ENCODE measurements around the gene PRIMPOL. TPM values are rescaled to one million over a fixed set of nuclear protein-coding genes. Genes with fewer than 3 reads are reported as not detected.

Gene PRIMPOL
- total RNA-seq, 1 experiment from 2014 or later: 7.9 TPM

DNA sequence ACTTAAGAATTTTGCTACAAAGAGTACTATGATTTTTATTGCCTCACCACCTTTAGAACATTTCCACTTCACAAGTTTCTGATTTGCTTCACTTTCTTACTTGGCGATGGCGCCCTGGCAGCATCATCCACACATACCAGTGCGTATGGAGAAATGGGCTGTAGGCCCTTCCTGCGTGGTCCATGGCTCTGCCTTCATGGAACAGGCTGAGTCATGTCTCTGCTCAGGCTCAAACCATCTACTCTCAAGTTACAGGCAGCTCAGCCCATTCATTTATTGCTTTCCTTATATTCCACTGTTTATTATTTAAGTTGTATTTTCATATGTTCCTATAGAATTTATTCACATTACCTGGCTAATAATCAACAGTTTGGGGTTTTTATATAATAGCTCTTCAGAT, 21.4 kb upstream of the PRIMPOL start:
- no peak overlapping the region for H3K4me3 Mint-ChIP-seq (ENCODE audit: unreplicated experiment)
- Histone ChIP-seq H3K27me3 (replicated peaks; ENCODE audit: control insufficient read depth, insufficient read depth, low read length) (no peaks in the 10 kb centered on the region), H3K36me3 (ENCODE audit: control insufficient read depth, insufficient read depth, low read length) (no peaks in the 10 kb centered on the region), H3K9me3 (peaks cover 17% of the 10 kb centered on the region), H3K4me3 (ENCODE audit: low read depth, low read length) (no peak overlapping the region), H3K4me1 (peaks cover 27% of the 10 kb centered on the region)
- intact Hi-C loops (cut with micrococcal nuclease; ENCODE audit: unreplicated experiment): no loop called here
- no TSS peak for BruUV-seq (replicated peaks)
- ChIA-PET CTCF (no interaction called here), POLR2A (no interaction called here)
- peaks cover 7% of the 10 kb centered on the region for H3K4me1 Mint-ChIP-seq (ENCODE audit: low read depth, unreplicated experiment)
- no peaks in the 10 kb centered on the region for H3K27me3 Mint-ChIP-seq (ENCODE audit: insufficient read depth, unreplicated experiment)
- no peak for DNase-seq
- H3K36me3 Mint-ChIP-seq (ENCODE audit: insufficient read depth, unreplicated experiment): peaks cover 52% of the 10 kb centered on the region
- H3K27ac Mint-ChIP-seq (ENCODE audit: unreplicated experiment): no peak overlapping the region
- peaks cover 18% of the 10 kb centered on the region for H3K9me3 Mint-ChIP-seq (ENCODE audit: unreplicated experiment)
- TF ChIP-seq, protein P1, sequence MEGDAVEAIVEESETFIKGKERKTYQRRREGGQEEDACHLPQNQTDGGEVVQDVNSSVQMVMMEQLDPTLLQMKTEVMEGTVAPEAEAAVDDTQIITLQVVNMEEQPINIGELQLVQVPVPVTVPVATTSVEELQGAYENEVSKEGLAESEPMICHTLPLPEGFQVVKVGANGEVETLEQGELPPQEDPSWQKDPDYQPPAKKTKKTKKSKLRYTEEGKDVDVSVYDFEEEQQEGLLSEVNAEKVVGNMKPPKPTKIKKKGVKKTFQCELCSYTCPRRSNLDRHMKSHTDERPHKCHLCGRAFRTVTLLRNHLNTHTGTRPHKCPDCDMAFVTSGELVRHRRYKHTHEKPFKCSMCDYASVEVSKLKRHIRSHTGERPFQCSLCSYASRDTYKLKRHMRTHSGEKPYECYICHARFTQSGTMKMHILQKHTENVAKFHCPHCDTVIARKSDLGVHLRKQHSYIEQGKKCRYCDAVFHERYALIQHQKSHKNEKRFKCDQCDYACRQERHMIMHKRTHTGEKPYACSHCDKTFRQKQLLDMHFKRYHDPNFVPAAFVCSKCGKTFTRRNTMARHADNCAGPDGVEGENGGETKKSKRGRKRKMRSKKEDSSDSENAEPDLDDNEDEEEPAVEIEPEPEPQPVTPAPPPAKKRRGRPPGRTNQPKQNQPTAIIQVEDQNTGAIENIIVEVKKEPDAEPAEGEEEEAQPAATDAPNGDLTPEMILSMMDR (IDR thresholded peaks at IDR 0.05; ENCODE audit: insufficient read depth in 1 of 2, low read depth in 1 of 2, low read length in 1 of 2, severe bottlenecking in 1 of 2, unreplicated experiment in 1 of 2): no peak

DNA sequence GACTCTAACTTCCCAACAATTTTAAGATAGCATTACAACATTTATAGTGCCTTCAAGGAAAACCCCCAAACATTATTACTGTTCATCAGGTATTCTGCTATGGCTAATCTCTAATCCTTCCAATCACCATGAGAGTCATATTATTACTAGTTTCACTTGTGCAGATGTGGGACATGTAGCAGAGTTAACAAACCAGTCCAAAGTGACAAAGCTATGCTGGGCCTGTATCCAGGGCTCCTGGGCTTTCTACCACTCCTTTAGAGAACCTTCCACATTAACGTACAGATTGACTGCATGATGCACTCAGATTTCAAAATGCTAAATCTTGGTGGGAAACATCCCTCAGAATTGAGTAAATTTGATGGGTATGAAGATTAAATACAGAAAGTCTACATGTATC, 16.7 kb upstream of the PRIMPOL start:
- H3K27ac Mint-ChIP-seq (ENCODE audit: unreplicated experiment): no peak overlapping the region
- H3K4me1 Mint-ChIP-seq (ENCODE audit: low read depth, unreplicated experiment): no peaks in the 10 kb centered on the region
- ChIA-PET CTCF (no interaction called here), POLR2A (no interaction called here)
- no peaks in the 10 kb centered on the region for H3K36me3 ChIP-seq (ENCODE audit: control insufficient read depth, insufficient read depth, low read length)
- intact Hi-C loops (cut with micrococcal nuclease; ENCODE audit: unreplicated experiment): no loop called here
- H3K9me3 Mint-ChIP-seq (ENCODE audit: unreplicated experiment): no peaks in the 10 kb centered on the region
- DNase-seq: no peak
- no peaks in the 10 kb centered on the region for H3K9me3 ChIP-seq
- H3K4me3 ChIP-seq (ENCODE audit: low read depth, low read length): no peak overlapping the region
- no peaks in the 10 kb centered on the region for H3K27me3 ChIP-seq (replicated peaks; ENCODE audit: control insufficient read depth, insufficient read depth, low read length)
- TF ChIP-seq, protein P1 (IDR thresholded peaks at IDR 0.05; ENCODE audit: insufficient read depth in 1 of 2, low read depth in 1 of 2, low read length in 1 of 2, severe bottlenecking in 1 of 2, unreplicated experiment in 1 of 2): no peak
- H3K36me3 Mint-ChIP-seq (ENCODE audit: insufficient read depth, unreplicated experiment): peaks cover 55% of the 10 kb centered on the region
- 0 out of 2 replicates have a peak, but pooled peaks cover 5% of the 10 kb centered on the region for H3K4me1 ChIP-seq
- no TSS peak for BruUV-seq (replicated peaks)
- H3K4me3 Mint-ChIP-seq (ENCODE audit: unreplicated experiment): no peak overlapping the region
- no peaks in the 10 kb centered on the region for H3K27me3 Mint-ChIP-seq (ENCODE audit: insufficient read depth, unreplicated experiment)

DNA sequence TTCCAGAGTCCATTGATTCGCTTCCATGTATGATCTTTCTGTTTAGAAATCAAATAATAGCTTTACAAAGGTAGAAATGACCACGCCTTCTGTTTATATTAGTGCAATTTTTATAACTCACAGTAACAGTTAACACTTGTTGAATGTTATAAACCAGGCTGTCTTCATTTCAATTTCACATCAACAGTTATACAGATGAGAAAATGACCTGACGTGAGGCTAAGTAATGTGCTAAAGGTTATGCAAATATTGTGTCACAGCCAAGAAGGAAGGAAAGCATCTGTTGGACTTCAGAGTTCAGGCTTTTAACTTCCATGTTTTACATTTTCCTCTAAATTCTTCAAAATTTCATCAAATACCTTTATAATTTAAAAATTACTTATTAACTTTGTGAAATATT, 14.2 kb upstream of the PRIMPOL start:
- Mint-ChIP-seq H3K9me3 (ENCODE audit: unreplicated experiment) (no peaks in the 10 kb centered on the region), H3K4me3 (ENCODE audit: unreplicated experiment) (no peak overlapping the region), H3K27ac (ENCODE audit: unreplicated experiment) (no peak overlapping the region), H3K4me1 (ENCODE audit: low read depth, unreplicated experiment) (no peaks in the 10 kb centered on the region), H3K27me3 (ENCODE audit: insufficient read depth, unreplicated experiment) (no peaks in the 10 kb centered on the region), H3K36me3 (ENCODE audit: insufficient read depth, unreplicated experiment) (peaks cover 56% of the 10 kb centered on the region)
- no TSS peak for BruUV-seq (replicated peaks)
- intact Hi-C loops (cut with micrococcal nuclease; ENCODE audit: unreplicated experiment): no loop called here
- no peak overlapping the region for H3K4me3 ChIP-seq (ENCODE audit: low read depth, low read length)
- no peaks in the 10 kb centered on the region for H3K9me3 ChIP-seq
- TF ChIP-seq, protein P1 (IDR thresholded peaks at IDR 0.05; ENCODE audit: insufficient read depth in 1 of 2, low read depth in 1 of 2, low read length in 1 of 2, severe bottlenecking in 1 of 2, unreplicated experiment in 1 of 2): no peak
- no peak for DNase-seq
- POLR2A ChIA-PET: interaction anchor here (0.7 kb wide), 1 partner anchor 16 kb away, joined by 5 read pairs; no protein-coding TSS in a partner anchor
- no peaks in the 10 kb centered on the region for H3K36me3 ChIP-seq (ENCODE audit: control insufficient read depth, insufficient read depth, low read length)
- CTCF ChIA-PET: interaction anchor here (0.6 kb wide), 1 partner anchor 14 kb away, joined by 3 read pairs; the partner anchor contains the start of genes CASP3 and PRIMPOL
- H3K27me3 ChIP-seq (replicated peaks; ENCODE audit: control insufficient read depth, insufficient read depth, low read length): no peaks in the 10 kb centered on the region
- H3K4me1 ChIP-seq: 0 out of 2 replicates have a peak, but pooled peaks cover 5% of the 10 kb centered on the region
